GM12872 (cell line): ENCODE results near the gene PPP6R2.
A peak's percentile ranks its signal among the peaks of the same experiment; 100 is the strongest.

ENCODE experiments used
- CTCF ChIP-seq: IDR thresholded peaks from 3 replicates; pipeline ENCODE4 v1.5.1; 2011; ENCODE audit warnings: low read depth, mild to moderate bottlenecking, low read length, moderate library complexity; ENCODE audit not compliant: insufficient read depth

Gene PPP6R2

GRCh38 chr22:50338042-50338573 lies 5.0 kb upstream of the PPP6R2 start:
- TF ChIP-seq CTCF: no peak

- TF ChIP-seq CTCF: no peak
Observed at GRCh38 chr22:50338860-50339462, 4.2 kb upstream of the PPP6R2 start.

- no peak for TF ChIP-seq CTCF
Observed at GRCh38 chr22:50339945-50340879, 2.9 kb upstream of the PPP6R2 start.

GRCh38 chr22:50341977-50342650 lies 1.0 kb upstream of the PPP6R2 start:
- peak; percentile 95 for TF ChIP-seq CTCF

GRCh38 chr22:50343541-50343935 lies 411 bp downstream of the PPP6R2 start:
- no peak for TF ChIP-seq CTCF

GRCh38 chr22:50346470-50346869 lies 3.3 kb downstream of the PPP6R2 start:
- TF ChIP-seq CTCF: no peak

- TF ChIP-seq CTCF: no peak
Observed at GRCh38 chr22:50347157-50347556, 4.0 kb downstream of the PPP6R2 start.
